Choroid plexus epithelial cell (primary cell): Measurements from ENCODE around the gene FARP1.

Source experiments
- DNase-seq: peaks from one replicate; pipeline ENCODE4 v3.0.0-alpha.2; 2010; ENCODE audit warnings: low read depth
- H3K4me3 ChIP-seq: 2 replicates; pipeline ENCODE4 v1.5.1; 2011; ENCODE audit warnings: low read depth, mild to moderate bottlenecking, control low read depth, low read length, moderate library complexity
- TF ChIP-seq, protein P1 (sequence below): conservative IDR thresholded peaks from 2 replicates; pipeline ENCODE4 v1.5.1; 2011; ENCODE audit warnings: low read depth, mild to moderate bottlenecking, control low read depth, inconsistent platforms, low read length, moderate library complexity

Gene FARP1

GRCh38 chr13:98504371-98504963 is 361.6 kb downstream of the FARP1 start:
- DNase-seq = no peak
- TF ChIP-seq, protein P1, sequence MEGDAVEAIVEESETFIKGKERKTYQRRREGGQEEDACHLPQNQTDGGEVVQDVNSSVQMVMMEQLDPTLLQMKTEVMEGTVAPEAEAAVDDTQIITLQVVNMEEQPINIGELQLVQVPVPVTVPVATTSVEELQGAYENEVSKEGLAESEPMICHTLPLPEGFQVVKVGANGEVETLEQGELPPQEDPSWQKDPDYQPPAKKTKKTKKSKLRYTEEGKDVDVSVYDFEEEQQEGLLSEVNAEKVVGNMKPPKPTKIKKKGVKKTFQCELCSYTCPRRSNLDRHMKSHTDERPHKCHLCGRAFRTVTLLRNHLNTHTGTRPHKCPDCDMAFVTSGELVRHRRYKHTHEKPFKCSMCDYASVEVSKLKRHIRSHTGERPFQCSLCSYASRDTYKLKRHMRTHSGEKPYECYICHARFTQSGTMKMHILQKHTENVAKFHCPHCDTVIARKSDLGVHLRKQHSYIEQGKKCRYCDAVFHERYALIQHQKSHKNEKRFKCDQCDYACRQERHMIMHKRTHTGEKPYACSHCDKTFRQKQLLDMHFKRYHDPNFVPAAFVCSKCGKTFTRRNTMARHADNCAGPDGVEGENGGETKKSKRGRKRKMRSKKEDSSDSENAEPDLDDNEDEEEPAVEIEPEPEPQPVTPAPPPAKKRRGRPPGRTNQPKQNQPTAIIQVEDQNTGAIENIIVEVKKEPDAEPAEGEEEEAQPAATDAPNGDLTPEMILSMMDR = no peak
- no peak overlapping the region for H3K4me3 ChIP-seq
